Measurements from ENCODE around the gene TAS2R1.
"Not testable (repeated sequence)": the region's sequence is repeated elsewhere in the genome, so short reads cannot be mapped to it uniquely, and the experiment has no call there.

Gene TAS2R1

GRCh38 chr5:9621379-9621903 is 8.7 kb downstream of the TAS2R1 start:
- DNase-seq, result no peak

GRCh38 chr5:9619331-9620092 is 10.6 kb downstream of the TAS2R1 start:
- DNase-seq, result no peak

- no peak for DNase-seq
Measured at GRCh38 chr5:9617739-9618504, 12.2 kb downstream of the TAS2R1 start.

GRCh38 chr5:9617221-9617620 is 12.9 kb downstream of the TAS2R1 start:
- DNase-seq, result no peak

GRCh38 chr5:9615331-9615730 is 14.8 kb downstream of the TAS2R1 start:
- DNase-seq, result no peak

- no peak for DNase-seq
Measured at GRCh38 chr5:9613360-9613759, 16.8 kb downstream of the TAS2R1 start.

GRCh38 chr5:9610969-9611368 is 19.2 kb downstream of the TAS2R1 start:
- no peak for DNase-seq

GRCh38 chr5:9610364-9610763 is 19.8 kb downstream of the TAS2R1 start:
- no peak for DNase-seq

- no peak for DNase-seq
Measured at GRCh38 chr5:9608093-9608492, 22.1 kb downstream of the TAS2R1 start.

- no peak for DNase-seq
Measured at GRCh38 chr5:9605041-9605838, 24.9 kb downstream of the TAS2R1 start.

GRCh38 chr5:9604416-9604815 is 25.7 kb downstream of the TAS2R1 start:
- DNase-seq, result no peak

- DNase-seq, result no peak
Measured at GRCh38 chr5:9601055-9601739, 29.0 kb downstream of the TAS2R1 start.

- DNase-seq, result no peak
Measured at GRCh38 chr5:9599391-9599790, 30.8 kb downstream of the TAS2R1 start.

- DNase-seq, result not testable (repeated sequence)
Measured at GRCh38 chr5:9598329-9598728, 31.8 kb downstream of the TAS2R1 start.

- not testable (repeated sequence) for DNase-seq
Measured at GRCh38 chr5:9597322-9597721, 32.8 kb downstream of the TAS2R1 start.

- DNase-seq, result no peak
Measured at GRCh38 chr5:9596824-9597223, 33.3 kb downstream of the TAS2R1 start.

- DNase-seq, result no peak
Measured at GRCh38 chr5:9596171-9596780, 33.9 kb downstream of the TAS2R1 start.

GRCh38 chr5:9594913-9595312 is 35.2 kb downstream of the TAS2R1 start:
- no peak for DNase-seq

- no peak for DNase-seq
Measured at GRCh38 chr5:9589049-9589835, 40.9 kb downstream of the TAS2R1 start.

- DNase-seq, result no peak
Measured at GRCh38 chr5:9588254-9588653, 41.9 kb downstream of the TAS2R1 start.

GRCh38 chr5:9587135-9587534 is 43.0 kb downstream of the TAS2R1 start:
- no peak for DNase-seq
